SH-SY5Y (cell line): ENCODE data around the gene ACSL5.

Source experiments
- GATA2 ChIP-seq: IDR thresholded peaks from 2 replicates; pipeline ENCODE4 v1.6.1; 2011; ENCODE audit warnings: mild to moderate bottlenecking, low read depth, low read length
- GATA3 ChIP-seq: IDR thresholded peaks from 2 replicates; pipeline ENCODE4 v1.6.1; 2011; ENCODE audit warnings: low read depth, mild to moderate bottlenecking, low read length, moderate library complexity

DNA sequence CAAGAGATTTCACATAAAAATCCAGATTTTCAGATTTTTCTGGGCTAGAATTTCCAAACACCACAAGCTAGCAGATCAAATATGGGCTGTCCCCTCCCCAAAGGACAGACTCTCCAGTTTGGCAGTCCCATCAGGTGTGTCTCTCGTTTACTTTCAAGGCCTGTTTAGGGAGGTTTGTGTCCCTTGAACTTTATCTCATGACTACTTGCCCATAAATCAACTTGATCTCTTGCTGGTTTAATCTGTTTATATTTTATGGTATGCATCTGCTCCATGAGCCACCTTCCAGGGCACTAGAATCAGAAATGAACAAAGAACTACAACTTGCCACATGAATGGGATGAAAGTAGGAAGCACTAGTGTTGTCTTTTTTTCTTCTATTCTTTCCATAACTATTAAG, 67.6 kb downstream of the ACSL5 start:
- no peak for TF ChIP-seq GATA2
- no peak for TF ChIP-seq GATA3
